GM23248 (cell line): ENCODE measurements around the gene NR5A2. TPM values are rescaled to one million over a fixed set of nuclear protein-coding genes. Genes with fewer than 3 reads are reported as not detected.
A peak's percentile ranks its signal among the peaks of the same experiment; 100 is the strongest.

ENCODE experiments used
- DNase-seq: peaks from one replicate; pipeline ENCODE4 v3.0.0-alpha.2; 2015
- H2AFZ ChIP-seq: fragments of 200-600 bp; sonication (generic); 2 replicates; pipeline ENCODE4 v1.6.1; 2016; ENCODE audit warnings: antibody characterized with exemption
- H3F3A ChIP-seq: fragments of 200-600 bp; sonication (generic); 2 replicates; pipeline ENCODE4 v1.6.1; 2016; ENCODE audit warnings: mild to moderate bottlenecking, antibody characterized with exemption, mixed run types; ENCODE audit not compliant: insufficient read depth
- H3K27ac ChIP-seq: fragments of 200-600 bp; sonication (generic); 2 replicates; pipeline ENCODE4 v1.5.1; 2016; ENCODE audit warnings: mild to moderate bottlenecking
- H3K27me3 ChIP-seq: fragments of 200-600 bp; sonication (generic); replicated peaks from 2 replicates; pipeline ENCODE4 v1.6.1; 2016; ENCODE audit warnings: mild to moderate bottlenecking; ENCODE audit not compliant: insufficient read depth
- H3K36me3 ChIP-seq: fragments of 200-600 bp; sonication (generic); 2 replicates; pipeline ENCODE4 v1.6.1; 2016; ENCODE audit warnings: low read depth, mild to moderate bottlenecking
- H3K4me1 ChIP-seq: fragments of 200-600 bp; sonication (generic); 2 replicates; pipeline ENCODE4 v1.6.1; 2016; ENCODE audit warnings: mild to moderate bottlenecking; ENCODE audit not compliant: insufficient read depth
- H3K4me2 ChIP-seq: fragments of 200-600 bp; sonication (generic); one replicate; pipeline ENCODE4 v1.6.1; 2016; ENCODE audit warnings: mild to moderate bottlenecking; ENCODE audit not compliant: unreplicated experiment
- H3K4me3 ChIP-seq: fragments of 200-600 bp; sonication (generic); 2 replicates; pipeline ENCODE4 v1.5.1; 2016; ENCODE audit warnings: mild to moderate bottlenecking
- H3K79me2 ChIP-seq: fragments of 200-600 bp; sonication (generic); 2 replicates; pipeline ENCODE4 v1.6.1; 2016; ENCODE audit warnings: mild to moderate bottlenecking; ENCODE audit not compliant: insufficient read depth
- H3K9ac ChIP-seq: fragments of 200-600 bp; sonication (generic); 2 replicates; pipeline ENCODE4 v1.6.1; 2016; ENCODE audit warnings: mild to moderate bottlenecking
- H3K9me2 ChIP-seq: fragments of 200-600 bp; sonication (generic); 2 replicates; pipeline ENCODE4 v1.6.1; 2016; ENCODE audit warnings: mixed run types, mild to moderate bottlenecking, moderate library complexity; ENCODE audit not compliant: insufficient read depth
- H3K9me3 ChIP-seq: fragments of 200-600 bp; sonication (generic); one replicate; pipeline ENCODE4 v1.6.1; 2017; ENCODE audit warnings: low read depth
- H4K20me1 ChIP-seq: fragments of 200-600 bp; sonication (generic); 2 replicates; pipeline ENCODE4 v1.6.0; 2016; ENCODE audit not compliant: insufficient read depth
- EZH2 ChIP-seq: fragments of 200-600 bp; sonication (generic); IDR thresholded peaks from 2 replicates; pipeline ENCODE4 v1.6.1; 2018; ENCODE audit warnings: antibody characterized with exemption, mild to moderate bottlenecking; ENCODE audit not compliant: insufficient read depth, poor library complexity, severe bottlenecking
- EZH2phosphoT487 ChIP-seq: fragments of 200-600 bp; sonication (generic); IDR thresholded peaks from 2 replicates; pipeline ENCODE4 v1.6.1; 2018; ENCODE audit warnings: antibody characterized with exemption, moderate library complexity, mild to moderate bottlenecking, low read depth; ENCODE audit not compliant: insufficient read depth
- WGBS, 2 experiments: methylation state at CpG; one replicate each; pipeline ENCODE4 v1.1.6; 2015 to 2017; ENCODE audit warnings: low lambda C conversion rate in 2 of 2, low coverage in 1 of 2; ENCODE audit errors: missing lambda C conversion rate in 2 of 2; 5-methylcytosine and 5-hydroxymethylcytosine counted together
- in situ Hi-C: fragments of 300-500 bp; cut with MboI; formaldehyde crosslinking; loops from 2 replicates; pipeline ENCODE4 v1.15.0; 2020
- polyA plus RNA-seq: library from polyadenylated mRNA; unstranded; fragments of >200 nt; fragmentation: Nextera tagmentation; extraction: Ambion mirVana; gene quantifications from 2 replicates; pipeline ENCODE4 v1.2.1, GENCODE V29; 2016
- total RNA-seq: library from RNA; depleted of rRNA; stranded (reverse); fragments of >200 nt; shearing (Covaris generic); gene quantifications from 2 replicates; pipeline ENCODE4 v1.2.3, GENCODE V29; 2014

Gene NR5A2
- total and polyA plus RNA-seq, 2 experiments from 2014 or later, result 0.06 to 0.65 TPM

- DNase-seq, result no peak
- H3K4me3 ChIP-seq, result no peak overlapping the region
- peaks cover 11% of the 10 kb centered on the region for H3F3A ChIP-seq
- peaks cover 13% of the 10 kb centered on the region for H3K4me1 ChIP-seq
- no peak overlapping the region for H3K27ac ChIP-seq
- TF ChIP-seq EZH2phosphoT487 (no peak), EZH2 (no peak)
- H3K27me3 ChIP-seq, result no peaks in the 10 kb centered on the region
- H2AFZ ChIP-seq, result 0 out of 2 replicates have a peak overlapping the region, but pooled peaks have one; percentile 26
- H4K20me1 ChIP-seq, result no peaks in the 10 kb centered on the region
- 9 to 15% methylated on average over 1 of the region's 1 CpG for WGBS, 2 experiments
- in situ Hi-C loops, result loop anchor here (25.0 kb wide), 2 partner anchors 341 to 459 kb away; no protein-coding TSS in a partner anchor
- H3K9me3 ChIP-seq, result no peaks in the 10 kb centered on the region
- no peaks in the 10 kb centered on the region for H3K36me3 ChIP-seq
- H3K4me2 ChIP-seq, result no peak overlapping the region
- H3K9me2 ChIP-seq, result no peaks in the 10 kb centered on the region
- no peaks in the 10 kb centered on the region for H3K79me2 ChIP-seq
- H3K9ac ChIP-seq, result no peak overlapping the region
These were observed 118.6 kb downstream of the NR5A2 start for GRCh38 chr1:200146100-200146499.

GRCh38 chr1:200147094-200147493, 119.6 kb downstream of the NR5A2 start:
- no peak overlapping the region for H3K4me2 ChIP-seq
- H3K79me2 ChIP-seq, result no peaks in the 10 kb centered on the region
- no peaks in the 10 kb centered on the region for H3K9me3 ChIP-seq
- no peaks in the 10 kb centered on the region for H3K27me3 ChIP-seq
- H3F3A ChIP-seq, result peaks cover 11% of the 10 kb centered on the region
- no peak overlapping the region for H3K9ac ChIP-seq
- no peaks in the 10 kb centered on the region for H4K20me1 ChIP-seq
- no peak overlapping the region for H2AFZ ChIP-seq
- H3K36me3 ChIP-seq, result no peaks in the 10 kb centered on the region
- H3K27ac ChIP-seq, result no peak overlapping the region
- no peak overlapping the region for H3K4me3 ChIP-seq
- 92 to 93% methylated on average over 13 of the region's 13 CpGs for WGBS, 2 experiments
- DNase-seq, result no peak
- in situ Hi-C loops, result loop anchor here (25.0 kb wide), 2 partner anchors 340 to 460 kb away; no protein-coding TSS in a partner anchor
- TF ChIP-seq EZH2phosphoT487, result no peak
- no peak for TF ChIP-seq EZH2
- no peaks in the 10 kb centered on the region for H3K9me2 ChIP-seq
- peaks cover 15% of the 10 kb centered on the region for H3K4me1 ChIP-seq

GRCh38 chr1:200147742-200148141, 120.2 kb downstream of the NR5A2 start:
- no peaks in the 10 kb centered on the region for H3K9me3 ChIP-seq
- no peaks in the 10 kb centered on the region for H3K36me3 ChIP-seq
- in situ Hi-C loops, result loop anchor here (25.0 kb wide), 2 partner anchors 340 to 460 kb away; no protein-coding TSS in a partner anchor
- no peak for TF ChIP-seq EZH2
- TF ChIP-seq EZH2phosphoT487, result no peak
- no peak overlapping the region for H3K9ac ChIP-seq
- DNase-seq, result no peak
- H3K4me2 ChIP-seq, result no peak overlapping the region
- no peaks in the 10 kb centered on the region for H3K9me2 ChIP-seq
- no peaks in the 10 kb centered on the region for H4K20me1 ChIP-seq
- no peak overlapping the region for H3K27ac ChIP-seq
- no peaks in the 10 kb centered on the region for H3K27me3 ChIP-seq
- H3K4me3 ChIP-seq, result no peak overlapping the region
- H3F3A ChIP-seq, result peaks cover 11% of the 10 kb centered on the region
- H2AFZ ChIP-seq, result no peak overlapping the region
- 95 to 96% methylated on average over 24 to 40 of the region's 40 CpGs for WGBS, 2 experiments
- peaks cover 15% of the 10 kb centered on the region for H3K4me1 ChIP-seq
- no peaks in the 10 kb centered on the region for H3K79me2 ChIP-seq

GRCh38 chr1:200150006-200150405, 122.5 kb downstream of the NR5A2 start:
- Histone ChIP-seq H2AFZ (0 out of 2 replicates have a peak overlapping the region, but pooled peaks have one; percentile 53), H3K9me2 (no peaks in the 10 kb centered on the region), H3K9ac (no peak overlapping the region), H4K20me1 (no peaks in the 10 kb centered on the region), H3K4me2 (peak overlapping the region; percentile 60), H3K27me3 (no peaks in the 10 kb centered on the region), H3K4me3 (no peak overlapping the region), H3K27ac (0 out of 2 replicates have a peak overlapping the region, but pooled peaks have one; percentile 18), H3K79me2 (no peaks in the 10 kb centered on the region), H3K4me1 (peaks cover 15% of the 10 kb centered on the region), H3K9me3 (no peaks in the 10 kb centered on the region), H3K36me3 (no peaks in the 10 kb centered on the region), H3F3A (peaks cover 11% of the 10 kb centered on the region)
- TF ChIP-seq EZH2phosphoT487 (no peak), EZH2 (no peak)
- DNase-seq, result no peak
- in situ Hi-C loops, result no loop called here

GRCh38 chr1:200150721-200151120, 123.2 kb downstream of the NR5A2 start:
- peak; percentile 90 for DNase-seq
- Histone ChIP-seq H2AFZ (peak overlapping the region; percentile 53), H3K4me2 (peak overlapping the region; percentile 60), H4K20me1 (no peaks in the 10 kb centered on the region), H3K4me3 (no peak overlapping the region), H3K36me3 (no peaks in the 10 kb centered on the region), H3K27ac (peak overlapping the region; percentile 18; the same call in 1 of the 2 replicates), H3K9ac (no peak overlapping the region), H3K27me3 (no peaks in the 10 kb centered on the region), H3K79me2 (no peaks in the 10 kb centered on the region), H3K4me1 (peaks cover 15% of the 10 kb centered on the region), H3K9me3 (no peaks in the 10 kb centered on the region), H3K9me2 (no peaks in the 10 kb centered on the region), H3F3A (peaks cover 11% of the 10 kb centered on the region)
- TF ChIP-seq EZH2phosphoT487 (no peak), EZH2 (no peak)
- in situ Hi-C loops, result no loop called here
- 8 to 12% methylated on average over 4 of the region's 4 CpGs for WGBS, 2 experiments
